ENCODE measurements around the gene EPB41L2.

The EPB41L2 gene

GRCh38 chr6:130858054-130858453, 205.0 kb downstream of the EPB41L2 start:
- Histone ChIP-seq H3K27ac (ENCODE audit: low read length) (no peak overlapping the region), H3K9me3 (ENCODE audit: control insufficient read depth in 1 of 2, low read length in 2 of 2) (no peaks in the 10 kb centered on the region), H3K36me3 (ENCODE audit: control insufficient read depth in 1 of 2, insufficient read depth in 2 of 2, low read length in 2 of 2) (peaks cover 0 to 13% of the 10 kb centered on the region in 2 donors), H3K4me1 (ENCODE audit: control insufficient read depth in 1 of 2, insufficient read depth in 2 of 2, low read length in 2 of 2) (no peaks in the 10 kb centered on the region), H3K27me3 (ENCODE audit: low read depth, low read length) (no peaks in the 10 kb centered on the region), H3K4me3 (ENCODE audit: low read depth in 1 of 2, low read length in 2 of 2) (no peak overlapping the region)

- Histone ChIP-seq H3K27me3 (ENCODE audit: low read depth, low read length) (no peaks in the 10 kb centered on the region), H3K27ac (ENCODE audit: low read length) (no peak overlapping the region), H3K4me3 (ENCODE audit: low read depth in 1 of 2, low read length in 2 of 2) (no peak overlapping the region), H3K4me1 (ENCODE audit: control insufficient read depth in 1 of 2, insufficient read depth in 2 of 2, low read length in 2 of 2) (peaks cover 0 to 3% of the 10 kb centered on the region in 2 donors), H3K9me3 (ENCODE audit: control insufficient read depth in 1 of 2, low read length in 2 of 2) (no peaks in the 10 kb centered on the region), H3K36me3 (ENCODE audit: control insufficient read depth in 1 of 2, insufficient read depth in 2 of 2, low read length in 2 of 2) (peaks cover 0 to 10% of the 10 kb centered on the region in 2 donors)
Measured at GRCh38 chr6:130853555-130854183, 209.4 kb downstream of the EPB41L2 start.

GRCh38 chr6:130852844-130853554, 210.0 kb downstream of the EPB41L2 start:
- Histone ChIP-seq H3K4me3 (ENCODE audit: low read depth in 1 of 2, low read length in 2 of 2) (no peak overlapping the region), H3K4me1 (ENCODE audit: control insufficient read depth in 1 of 2, insufficient read depth in 2 of 2, low read length in 2 of 2) (peaks cover 0 to 3% of the 10 kb centered on the region in 2 donors), H3K27ac (ENCODE audit: low read length) (no peak overlapping the region), H3K9me3 (ENCODE audit: control insufficient read depth in 1 of 2, low read length in 2 of 2) (no peaks in the 10 kb centered on the region), H3K27me3 (ENCODE audit: low read depth, low read length) (no peaks in the 10 kb centered on the region), H3K36me3 (ENCODE audit: control insufficient read depth in 1 of 2, insufficient read depth in 2 of 2, low read length in 2 of 2) (peaks cover 0 to 7% of the 10 kb centered on the region in 2 donors)

- Histone ChIP-seq H3K27ac (ENCODE audit: low read length) (no peak overlapping the region), H3K4me3 (ENCODE audit: low read depth in 1 of 2, low read length in 2 of 2) (no peak overlapping the region), H3K27me3 (ENCODE audit: low read depth, low read length) (no peaks in the 10 kb centered on the region), H3K36me3 (ENCODE audit: control insufficient read depth in 1 of 2, insufficient read depth in 2 of 2, low read length in 2 of 2) (peaks cover 0 to 7% of the 10 kb centered on the region in 2 donors), H3K4me1 (ENCODE audit: control insufficient read depth in 1 of 2, insufficient read depth in 2 of 2, low read length in 2 of 2) (peaks cover 0 to 3% of the 10 kb centered on the region in 2 donors), H3K9me3 (ENCODE audit: control insufficient read depth in 1 of 2, low read length in 2 of 2) (no peaks in the 10 kb centered on the region)
Measured at GRCh38 chr6:130851026-130851425, 212.0 kb downstream of the EPB41L2 start.

GRCh38 chr6:130849594-130849993, 213.5 kb downstream of the EPB41L2 start:
- Histone ChIP-seq H3K36me3 (ENCODE audit: control insufficient read depth in 1 of 2, insufficient read depth in 2 of 2, low read length in 2 of 2) (peaks cover 0 to 7% of the 10 kb centered on the region in 2 donors), H3K9me3 (ENCODE audit: control insufficient read depth in 1 of 2, low read length in 2 of 2) (no peaks in the 10 kb centered on the region), H3K27ac (ENCODE audit: low read length) (no peak overlapping the region), H3K4me3 (ENCODE audit: low read depth in 1 of 2, low read length in 2 of 2) (no peak overlapping the region), H3K27me3 (ENCODE audit: low read depth, low read length) (no peaks in the 10 kb centered on the region), H3K4me1 (ENCODE audit: control insufficient read depth in 1 of 2, insufficient read depth in 2 of 2, low read length in 2 of 2) (peaks cover 0 to 3% of the 10 kb centered on the region in 2 donors)

- H3K4me3 ChIP-seq (ENCODE audit: low read depth in 1 of 2, low read length in 2 of 2): no peak overlapping the region
- no peak overlapping the region for H3K27ac ChIP-seq (ENCODE audit: low read length)
- H3K9me3 ChIP-seq (ENCODE audit: control insufficient read depth in 1 of 2, low read length in 2 of 2): no peaks in the 10 kb centered on the region
- peaks cover 0 to 7% of the 10 kb centered on the region in 2 donors for H3K36me3 ChIP-seq (ENCODE audit: control insufficient read depth in 1 of 2, insufficient read depth in 2 of 2, low read length in 2 of 2)
- peaks cover 0 to 3% of the 10 kb centered on the region in 2 donors for H3K4me1 ChIP-seq (ENCODE audit: control insufficient read depth in 1 of 2, insufficient read depth in 2 of 2, low read length in 2 of 2)
- no peaks in the 10 kb centered on the region for H3K27me3 ChIP-seq (ENCODE audit: low read depth, low read length)
Measured at GRCh38 chr6:130848945-130849344, 214.1 kb downstream of the EPB41L2 start.

GRCh38 chr6:130847001-130847910, 215.8 kb downstream of the EPB41L2 start:
- no peak overlapping the region for H3K4me3 ChIP-seq (ENCODE audit: low read depth in 1 of 2, low read length in 2 of 2)

GRCh38 chr6:130846501-130846900, 216.5 kb downstream of the EPB41L2 start:
- Histone ChIP-seq H3K4me3 (ENCODE audit: low read depth in 1 of 2, low read length in 2 of 2) (no peak overlapping the region), H3K9me3 (ENCODE audit: control insufficient read depth in 1 of 2, low read length in 2 of 2) (no peaks in the 10 kb centered on the region), H3K4me1 (ENCODE audit: control insufficient read depth in 1 of 2, insufficient read depth in 2 of 2, low read length in 2 of 2) (peaks cover 0 to 3% of the 10 kb centered on the region in 2 donors), H3K27ac (ENCODE audit: low read length) (no peak overlapping the region), H3K27me3 (ENCODE audit: low read depth, low read length) (no peaks in the 10 kb centered on the region), H3K36me3 (ENCODE audit: control insufficient read depth in 1 of 2, insufficient read depth in 2 of 2, low read length in 2 of 2) (no peaks in the 10 kb centered on the region)

More at GRCh38 chr6:130847001-130847910, 215.8 kb downstream of the EPB41L2 start:
- Histone ChIP-seq H3K36me3 (ENCODE audit: control insufficient read depth in 1 of 2, insufficient read depth in 2 of 2, low read length in 2 of 2) (no peaks in the 10 kb centered on the region), H3K4me1 (ENCODE audit: control insufficient read depth in 1 of 2, insufficient read depth in 2 of 2, low read length in 2 of 2) (peaks cover 0 to 3% of the 10 kb centered on the region in 2 donors), H3K27me3 (ENCODE audit: low read depth, low read length) (no peaks in the 10 kb centered on the region), H3K9me3 (ENCODE audit: control insufficient read depth in 1 of 2, low read length in 2 of 2) (no peaks in the 10 kb centered on the region), H3K27ac (ENCODE audit: low read length) (no peak overlapping the region)

GRCh38 chr6:130843575-130844320, 219.3 kb downstream of the EPB41L2 start:
- Histone ChIP-seq H3K9me3 (ENCODE audit: control insufficient read depth in 1 of 2, low read length in 2 of 2) (no peaks in the 10 kb centered on the region), H3K27ac (ENCODE audit: low read length) (no peak overlapping the region), H3K4me1 (ENCODE audit: control insufficient read depth in 1 of 2, insufficient read depth in 2 of 2, low read length in 2 of 2) (peaks cover 0 to 4% of the 10 kb centered on the region in 2 donors), H3K36me3 (ENCODE audit: control insufficient read depth in 1 of 2, insufficient read depth in 2 of 2, low read length in 2 of 2) (peaks cover 0 to 8% of the 10 kb centered on the region in 2 donors), H3K4me3 (ENCODE audit: low read depth in 1 of 2, low read length in 2 of 2) (no peak overlapping the region), H3K27me3 (ENCODE audit: low read depth, low read length) (no peaks in the 10 kb centered on the region)

- Histone ChIP-seq H3K27ac (ENCODE audit: low read length) (no peak overlapping the region), H3K36me3 (ENCODE audit: control insufficient read depth in 1 of 2, insufficient read depth in 2 of 2, low read length in 2 of 2) (peaks cover 0 to 8% of the 10 kb centered on the region in 2 donors), H3K27me3 (ENCODE audit: low read depth, low read length) (no peaks in the 10 kb centered on the region), H3K4me1 (ENCODE audit: control insufficient read depth in 1 of 2, insufficient read depth in 2 of 2, low read length in 2 of 2) (peaks cover 0 to 4% of the 10 kb centered on the region in 2 donors), H3K4me3 (ENCODE audit: low read depth in 1 of 2, low read length in 2 of 2) (no peak overlapping the region), H3K9me3 (ENCODE audit: control insufficient read depth in 1 of 2, low read length in 2 of 2) (no peaks in the 10 kb centered on the region)
Measured at GRCh38 chr6:130841128-130841728, 221.8 kb downstream of the EPB41L2 start.

Data from muscle layer of duodenum (tissue), 2 donors.